GM10847 (cell line): ENCODE measurements around the gene TSPEAR.
"Not testable (repeated sequence)": the region's sequence is repeated elsewhere in the genome, so short reads cannot be mapped to it uniquely, and the experiment has no call there.

Experiments used
- POLR2A ChIP-seq: IDR thresholded peaks from 2 replicates; pipeline ENCODE4 v1.6.1; 2011; ENCODE audit not compliant: insufficient read length; ENCODE audit errors: extremely low read depth

The TSPEAR gene

GRCh38 chr21:44603109-44603875, 108.1 kb downstream of the TSPEAR start:
- no peak for TF ChIP-seq POLR2A

- TF ChIP-seq POLR2A: no peak
Observed at GRCh38 chr21:44602463-44602850, 108.9 kb downstream of the TSPEAR start.

- no peak for TF ChIP-seq POLR2A
Observed at GRCh38 chr21:44601596-44602462, 109.5 kb downstream of the TSPEAR start.

DNA sequence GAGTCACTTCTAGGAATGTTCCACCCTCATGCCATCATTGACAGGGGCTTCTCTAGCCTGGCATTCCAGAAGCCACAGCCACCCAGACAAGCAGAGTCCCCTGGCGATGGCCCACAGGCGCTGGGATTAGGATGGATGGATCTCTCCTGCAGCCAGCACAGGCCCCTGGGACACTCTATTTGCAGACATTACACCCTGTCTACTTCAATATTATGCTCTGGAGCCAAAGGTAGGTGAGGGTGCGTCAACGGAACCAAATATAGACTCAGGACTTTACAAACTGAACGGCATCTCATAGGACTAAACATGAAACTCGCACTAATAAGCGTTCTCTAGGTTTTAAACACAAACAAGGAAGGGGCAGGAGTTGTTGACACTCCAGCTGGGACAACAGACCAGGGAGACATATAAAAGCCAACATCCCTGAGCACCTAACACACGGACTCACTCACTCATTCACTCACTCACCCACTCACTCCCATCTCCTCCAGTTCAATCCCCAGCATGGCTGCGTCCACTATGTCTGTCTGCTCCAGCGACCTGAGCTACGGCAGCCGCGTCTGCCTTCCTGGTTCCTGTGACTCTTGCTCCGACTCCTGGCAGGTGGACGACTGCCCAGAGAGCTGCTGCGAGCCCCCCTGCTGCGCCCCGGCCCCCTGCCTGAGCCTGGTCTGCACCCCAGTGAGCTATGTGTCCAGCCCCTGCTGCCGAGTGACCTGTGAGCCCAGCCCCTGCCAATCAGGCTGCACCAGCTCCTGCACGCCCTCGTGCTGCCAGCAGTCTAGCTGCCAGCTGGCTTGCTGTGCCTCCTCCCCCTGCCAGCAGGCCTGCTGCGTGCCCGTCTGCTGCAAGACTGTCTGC, 111.0 kb downstream of the TSPEAR start, which contains the start of gene KRTAP10-7:
KRTAP10-7 (plus strand) TSS at position 480 of the 861 bp plus-strand sequence; CDS start at position 505, 25 bp downstream.
- TF ChIP-seq POLR2A: not testable (repeated sequence)

DNA sequence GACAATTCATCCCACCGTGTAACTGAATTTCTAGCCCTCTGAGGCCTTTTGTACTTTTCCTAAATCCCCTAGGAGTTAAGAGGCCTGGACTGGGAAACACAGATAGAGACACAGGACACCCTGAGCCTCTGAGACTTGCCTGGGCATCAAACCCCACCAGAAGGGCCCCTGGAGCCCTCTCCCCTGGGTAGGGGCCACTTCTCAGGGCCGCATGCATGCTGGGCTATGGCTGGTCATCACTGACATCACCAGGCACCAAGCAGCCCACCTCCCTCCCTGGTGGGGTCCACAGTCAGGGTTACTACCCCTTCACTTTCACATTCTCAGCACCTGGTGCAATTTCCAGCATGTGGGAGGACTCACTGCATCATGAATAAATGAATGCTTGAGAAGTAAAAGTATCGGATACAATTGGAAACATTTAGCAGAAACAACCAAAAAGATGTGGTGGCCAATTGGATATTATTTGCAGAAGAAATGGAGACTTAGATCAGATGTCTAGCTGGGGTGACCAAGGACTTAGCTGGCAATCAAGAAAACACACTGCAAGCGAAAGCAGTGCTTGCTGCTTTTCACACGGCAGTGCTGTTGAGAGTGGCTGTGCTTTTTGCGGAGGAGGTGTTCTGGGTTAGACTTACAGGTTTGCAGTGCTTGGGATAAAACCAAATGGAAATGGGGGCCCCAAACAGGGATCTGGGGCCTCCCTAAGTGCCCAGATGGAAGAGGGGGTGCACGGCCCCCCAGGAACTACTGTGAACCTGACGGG, 111.9 kb downstream of the TSPEAR start:
- no peak for TF ChIP-seq POLR2A

- TF ChIP-seq POLR2A: no peak
Observed at GRCh38 chr21:44598061-44598460, 113.3 kb downstream of the TSPEAR start.

GRCh38 chr21:44596068-44596725, 115.2 kb downstream of the TSPEAR start:
- TF ChIP-seq POLR2A: no peak

DNA sequence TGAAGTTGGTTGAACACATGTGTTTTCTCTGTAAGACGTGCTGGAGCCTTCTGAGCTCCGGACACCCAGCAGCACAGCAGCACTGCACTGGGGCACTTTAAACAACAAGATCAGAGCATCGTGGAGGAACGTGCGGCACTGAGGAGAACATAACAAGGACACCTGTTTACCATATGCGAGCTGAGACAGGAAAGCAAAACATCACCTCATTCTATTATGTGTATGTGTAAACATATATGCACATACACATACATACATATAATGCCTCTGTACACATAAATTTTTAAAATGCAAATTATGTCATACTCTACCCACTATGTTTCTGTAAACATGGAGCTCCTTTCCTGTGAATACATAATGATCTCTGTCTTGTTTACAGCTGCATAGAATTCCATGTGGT, 115.8 kb downstream of the TSPEAR start:
- no peak for TF ChIP-seq POLR2A

GRCh38 chr21:44594406-44594916, 116.9 kb downstream of the TSPEAR start:
- TF ChIP-seq POLR2A: no peak

- no peak for TF ChIP-seq POLR2A
Observed at GRCh38 chr21:44593598-44594405, 117.6 kb downstream of the TSPEAR start.

DNA sequence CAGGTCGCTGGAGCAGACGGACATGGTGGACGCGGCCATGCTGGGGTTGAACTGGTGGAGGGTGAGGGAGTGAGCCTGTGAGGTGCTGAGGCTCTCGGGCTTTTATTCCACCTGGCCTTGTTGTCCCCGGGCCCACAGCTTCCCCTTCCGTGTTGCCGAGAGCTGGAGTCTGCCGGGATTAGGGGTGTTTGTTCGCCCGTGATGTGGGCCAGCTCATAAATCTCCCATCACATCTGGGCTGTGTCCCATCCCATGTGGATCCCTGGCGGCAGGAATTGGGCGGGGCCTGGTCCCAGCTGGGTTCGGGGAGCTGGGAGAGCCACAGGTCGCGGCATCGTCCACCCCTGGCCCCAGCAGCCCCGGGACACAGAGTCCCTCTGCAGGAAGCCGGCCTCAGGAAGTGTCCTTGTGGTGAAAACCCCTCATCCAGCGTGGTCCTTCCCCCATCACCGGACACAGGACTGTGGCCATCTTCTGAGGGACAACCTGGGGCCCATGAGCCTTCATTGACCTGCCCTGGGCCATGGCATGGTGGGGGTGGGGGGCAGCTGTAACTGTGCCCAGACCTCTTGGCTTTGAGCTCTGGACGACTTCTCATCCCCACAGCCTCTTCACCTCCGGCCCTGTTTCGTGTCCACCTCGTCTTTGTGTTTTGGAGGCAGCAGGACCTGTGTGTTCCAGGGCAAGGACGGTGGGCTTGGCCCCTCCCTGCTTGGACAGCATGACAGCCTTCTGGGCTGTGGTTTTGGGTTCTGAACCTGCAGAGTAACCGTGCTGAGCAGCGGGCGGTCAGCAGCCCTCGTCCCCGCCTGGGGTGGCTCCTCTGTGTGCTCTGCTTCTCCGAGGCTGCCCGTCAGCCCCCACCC, 118.7 kb downstream of the TSPEAR start, which contains the start of gene KRTAP10-6:
KRTAP10-6 (minus strand) TSS at position 60 of the 866 bp plus-strand sequence; CDS start at position 39, 21 bp downstream.
- no peak for TF ChIP-seq POLR2A

DNA sequence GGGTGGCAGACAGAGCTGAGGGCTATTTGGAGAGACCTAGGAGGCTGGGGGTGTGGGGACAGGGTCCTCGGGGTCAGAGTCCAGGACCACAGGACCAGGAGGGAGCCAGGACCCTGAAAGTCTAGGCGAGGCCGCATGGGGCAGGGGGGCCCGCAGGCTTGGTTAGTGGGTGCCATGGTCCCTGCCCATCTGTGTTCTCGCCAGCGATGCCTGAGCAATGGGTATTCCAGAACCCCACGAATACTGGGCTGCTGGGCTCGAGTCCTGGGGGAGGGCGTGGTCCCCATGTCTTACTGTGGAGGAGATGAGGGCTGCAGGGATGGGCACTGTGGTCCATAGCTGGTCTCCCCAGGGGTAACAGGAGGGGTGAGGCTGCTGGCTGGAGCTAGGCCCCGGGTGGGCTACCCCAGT, 121.1 kb downstream of the TSPEAR start:
- no peak for TF ChIP-seq POLR2A
